HEK293 (cell line): ENCODE measurements around the gene GMIP.

Experiments used
- CTCF ChIA-PET: fragments of 350-600 bp; formaldehyde crosslinking; extraction: SDS; loops from one replicate; lab custom pipeline; 2021; ENCODE audit warnings: antibody characterized with exemption; lab: Yijun Ruan, JAX
- POLR2A ChIA-PET: fragments of 300-600 bp; formaldehyde crosslinking; extraction: SDS; loops from one replicate; lab custom pipeline; 2020; ENCODE audit warnings: antibody characterized with exemption, inconsistent platforms; lab: Yijun Ruan, JAX
- H3K27ac ChIP-seq: fragments of 200-500 bp; sonication (Bioruptor generic); 2 replicates; pipeline ENCODE4 v1.5.1; 2014; ENCODE audit warnings: low read depth, low read length, control low read depth, inconsistent platforms; ENCODE audit errors: extremely low read depth
- H3K36me3 ChIP-seq, 2 experiments: fragments of 200-500 bp in 1 of 2; sonication (Bioruptor generic) in 1 of 2; 1 replicate in 1 of 2; 2 replicates in 1 of 2; pipeline ENCODE4 v1.5.1; 2014 to 2017; ENCODE audit warnings: inconsistent platforms in 2 of 2, low read length in 2 of 2; ENCODE audit not compliant: control insufficient read depth in 2 of 2, insufficient read depth in 1 of 2
- H3K4me1 ChIP-seq: fragments of 200-500 bp; sonication (Bioruptor generic); 2 replicates; pipeline ENCODE4 v1.5.1; 2014; ENCODE audit warnings: mild to moderate bottlenecking, low read length, inconsistent platforms; ENCODE audit not compliant: control insufficient read depth, insufficient read depth
- H3K4me3 ChIP-seq: 2 replicates; pipeline ENCODE4 v1.5.1; 2011; ENCODE audit warnings: low read depth, mild to moderate bottlenecking, control low read depth, low read length, moderate library complexity
- H3K9me3 ChIP-seq: fragments of 200-500 bp; sonication (Bioruptor generic); 2 replicates; pipeline ENCODE4 v1.5.1; 2014; ENCODE audit warnings: low read depth, low read length, inconsistent platforms; ENCODE audit not compliant: control insufficient read depth, insufficient read depth
- GLIS1 ChIP-seq: fragments of 450-650 bp; formaldehyde crosslinking; IDR thresholded peaks from 2 replicates; pipeline ENCODE4 v1.5.1; 2016; ENCODE audit warnings: missing biosample characterization, missing genetic modification characterization
- KLF10 ChIP-seq: fragments of 450-650 bp; IDR thresholded peaks from 2 replicates; pipeline ENCODE4 v1.5.1; 2018; ENCODE audit warnings: missing biosample characterization, mild to moderate bottlenecking, missing genetic modification characterization
- REPIN1 ChIP-seq: fragments of 450-650 bp; formaldehyde crosslinking; IDR thresholded peaks from 2 replicates; pipeline ENCODE4 v1.5.1; 2017; ENCODE audit warnings: missing biosample characterization, missing genetic modification characterization, low read depth
- SALL2 ChIP-seq: fragments of 450-650 bp; formaldehyde crosslinking; IDR thresholded peaks from 2 replicates; pipeline ENCODE4 v1.5.0; 2017; ENCODE audit warnings: missing biosample characterization, mild to moderate bottlenecking, missing genetic modification characterization, borderline replicate concordance
- SETDB1 ChIP-seq: IDR thresholded peaks from one replicate; pipeline ENCODE4 v1.6.1; 2017; ENCODE audit warnings: mild to moderate bottlenecking, low read length, moderate library complexity, mixed read lengths; ENCODE audit not compliant: insufficient read length
- SP2 ChIP-seq: fragments of 450-650 bp; formaldehyde crosslinking; IDR thresholded peaks from 2 replicates; pipeline ENCODE4 v1.5.1; 2016; ENCODE audit warnings: missing biosample characterization, missing genetic modification characterization
- ZBTB21 ChIP-seq: fragments of 450-650 bp; formaldehyde crosslinking; IDR thresholded peaks from 2 replicates; pipeline ENCODE4 v1.5.1; 2017; ENCODE audit warnings: missing biosample characterization, missing genetic modification characterization
- ZFHX2 ChIP-seq: fragments of 450-650 bp; formaldehyde crosslinking; conservative IDR thresholded peaks from 2 replicates; pipeline ENCODE4 v1.5.1; 2016; ENCODE audit warnings: missing biosample characterization, missing genetic modification characterization
- ZNF248 ChIP-seq: fragments of 450-650 bp; formaldehyde crosslinking; IDR thresholded peaks from 2 replicates; pipeline ENCODE4 v1.5.1; 2017; ENCODE audit warnings: missing biosample characterization, missing genetic modification characterization
- ZNF311 ChIP-seq: fragments of 450-650 bp; formaldehyde crosslinking; IDR thresholded peaks from 2 replicates; pipeline ENCODE4 v1.5.1; 2017; ENCODE audit warnings: missing biosample characterization, missing genetic modification characterization, borderline replicate concordance
- ZNF341 ChIP-seq: fragments of 450-650 bp; formaldehyde crosslinking; IDR thresholded peaks from 2 replicates; pipeline ENCODE4; 2016; ENCODE audit warnings: low read depth, missing biosample characterization, missing genetic modification characterization
- ZNF416 ChIP-seq: fragments of 450-650 bp; formaldehyde crosslinking; IDR thresholded peaks from 2 replicates; pipeline ENCODE4 v1.5.1; 2016; ENCODE audit warnings: missing biosample characterization, missing genetic modification characterization
- ZNF777 ChIP-seq: fragments of 450-650 bp; formaldehyde crosslinking; IDR thresholded peaks from 2 replicates; pipeline ENCODE4 v1.5.1; 2017; ENCODE audit warnings: missing biosample characterization, missing genetic modification characterization, borderline replicate concordance
- ZNF792 ChIP-seq: fragments of 450-650 bp; formaldehyde crosslinking; IDR thresholded peaks from 2 replicates; pipeline ENCODE4 v1.5.1; 2016; ENCODE audit warnings: missing biosample characterization, missing genetic modification characterization
- ZSCAN30 ChIP-seq: fragments of 450-650 bp; IDR thresholded peaks from 2 replicates; pipeline ENCODE4 v1.5.1; 2018; ENCODE audit warnings: missing biosample characterization, mild to moderate bottlenecking, missing genetic modification characterization, moderate library complexity
- TF ChIP-seq, protein P1 (sequence below): fragments of 450-650 bp; formaldehyde crosslinking; IDR thresholded peaks from 2 replicates; pipeline ENCODE4 v1.5.1; 2016; ENCODE audit warnings: missing biosample characterization, missing genetic modification characterization, borderline replicate concordance
- TF ChIP-seq, protein P2 (sequence below): sonication (generic); formaldehyde crosslinking; IDR thresholded peaks from 2 replicates; pipeline ENCODE4 v1.8.1; 2022; ENCODE audit warnings: mild to moderate bottlenecking, moderate library complexity, missing genetic modification reagents
- TF ChIP-seq, protein P3 (sequence below): fragments of 450-650 bp; formaldehyde crosslinking; IDR thresholded peaks from 2 replicates; pipeline ENCODE4 v1.5.1; 2017; ENCODE audit warnings: missing biosample characterization, missing genetic modification characterization
- TF ChIP-seq, protein P4 (sequence below): fragments of 450-650 bp; formaldehyde crosslinking; IDR thresholded peaks from 2 replicates; pipeline ENCODE4 v1.5.1; 2017; ENCODE audit warnings: missing biosample characterization, missing genetic modification characterization
- TF ChIP-seq, protein P5 (sequence below): fragments of 450-650 bp; formaldehyde crosslinking; IDR thresholded peaks from 2 replicates; pipeline ENCODE4 v1.5.1; 2016; ENCODE audit warnings: missing biosample characterization, missing genetic modification characterization

Gene GMIP

DNA sequence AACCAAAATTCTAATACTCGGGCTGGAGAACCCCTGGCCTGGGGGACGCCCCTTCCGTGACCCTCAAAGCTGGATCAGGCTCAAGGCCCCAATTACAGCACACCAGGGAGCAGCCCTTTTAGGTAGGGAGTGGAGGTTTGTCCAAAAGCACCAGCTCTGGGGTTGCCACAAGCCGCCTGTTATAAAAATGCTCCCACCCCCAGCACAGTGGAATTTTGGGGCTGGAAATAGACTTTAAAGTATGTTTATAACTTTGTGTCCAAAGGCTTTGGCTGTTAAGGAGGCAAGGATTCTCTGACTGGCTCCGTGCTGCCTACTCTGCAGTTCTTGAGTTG is 564 bp upstream of the GMIP start:
- Histone ChIP-seq H3K4me1 (no peaks in the 10 kb centered on the region), H3K27ac (no peak overlapping the region)
- no peak for TF ChIP-seq KLF10
- TF ChIP-seq SETDB1: no peak
- TF ChIP-seq, protein P1, sequence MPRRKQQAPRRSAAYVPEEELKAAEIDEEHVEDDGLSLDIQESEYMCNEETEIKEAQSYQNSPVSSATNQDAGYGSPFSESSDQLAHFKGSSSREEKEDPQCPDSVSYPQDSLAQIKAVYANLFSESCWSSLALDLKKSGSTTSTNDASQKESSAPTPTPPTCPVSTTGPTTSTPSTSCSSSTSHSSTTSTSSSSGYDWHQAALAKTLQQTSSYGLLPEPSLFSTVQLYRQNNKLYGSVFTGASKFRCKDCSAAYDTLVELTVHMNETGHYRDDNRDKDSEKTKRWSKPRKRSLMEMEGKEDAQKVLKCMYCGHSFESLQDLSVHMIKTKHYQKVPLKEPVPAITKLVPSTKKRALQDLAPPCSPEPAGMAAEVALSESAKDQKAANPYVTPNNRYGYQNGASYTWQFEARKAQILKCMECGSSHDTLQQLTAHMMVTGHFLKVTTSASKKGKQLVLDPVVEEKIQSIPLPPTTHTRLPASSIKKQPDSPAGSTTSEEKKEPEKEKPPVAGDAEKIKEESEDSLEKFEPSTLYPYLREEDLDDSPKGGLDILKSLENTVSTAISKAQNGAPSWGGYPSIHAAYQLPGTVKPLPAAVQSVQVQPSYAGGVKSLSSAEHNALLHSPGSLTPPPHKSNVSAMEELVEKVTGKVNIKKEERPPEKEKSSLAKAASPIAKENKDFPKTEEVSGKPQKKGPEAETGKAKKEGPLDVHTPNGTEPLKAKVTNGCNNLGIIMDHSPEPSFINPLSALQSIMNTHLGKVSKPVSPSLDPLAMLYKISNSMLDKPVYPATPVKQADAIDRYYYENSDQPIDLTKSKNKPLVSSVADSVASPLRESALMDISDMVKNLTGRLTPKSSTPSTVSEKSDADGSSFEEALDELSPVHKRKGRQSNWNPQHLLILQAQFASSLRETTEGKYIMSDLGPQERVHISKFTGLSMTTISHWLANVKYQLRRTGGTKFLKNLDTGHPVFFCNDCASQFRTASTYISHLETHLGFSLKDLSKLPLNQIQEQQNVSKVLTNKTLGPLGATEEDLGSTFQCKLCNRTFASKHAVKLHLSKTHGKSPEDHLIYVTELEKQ: no peak
- TF ChIP-seq REPIN1: no peak
- no peak for TF ChIP-seq ZSCAN30 (tag by site-specific recombination)
- TF ChIP-seq ZNF777: no peak
- no peak for TF ChIP-seq ZBTB21
- TF ChIP-seq ZNF416 (tag by site-specific recombination): no peak
- TF ChIP-seq, protein P2, sequence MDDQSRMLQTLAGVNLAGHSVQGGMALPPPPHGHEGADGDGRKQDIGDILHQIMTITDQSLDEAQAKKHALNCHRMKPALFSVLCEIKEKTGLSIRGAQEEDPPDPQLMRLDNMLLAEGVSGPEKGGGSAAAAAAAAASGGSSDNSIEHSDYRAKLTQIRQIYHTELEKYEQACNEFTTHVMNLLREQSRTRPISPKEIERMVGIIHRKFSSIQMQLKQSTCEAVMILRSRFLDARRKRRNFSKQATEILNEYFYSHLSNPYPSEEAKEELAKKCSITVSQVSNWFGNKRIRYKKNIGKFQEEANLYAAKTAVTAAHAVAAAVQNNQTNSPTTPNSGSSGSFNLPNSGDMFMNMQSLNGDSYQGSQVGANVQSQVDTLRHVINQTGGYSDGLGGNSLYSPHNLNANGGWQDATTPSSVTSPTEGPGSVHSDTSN (CRISPR knock-in tag): no peak
- TF ChIP-seq ZNF341: no peak
- no peak for TF ChIP-seq ZNF248 (tag by site-specific recombination)
- no peak for TF ChIP-seq ZNF792
- no peak for TF ChIP-seq ZNF311
- TF ChIP-seq, all 188 proteins: peak for 0
- ChIA-PET POLR2A (no interaction called here), CTCF (interaction anchor here (0.7 to 2.5 kb wide), 13 partner anchors 8 to 153 kb away, joined by 3 to 47 read pairs (median 4); no protein-coding TSS in a partner anchor)
- Histone ChIP-seq H3K4me3 (no peak overlapping the region), H3K9me3 (no peaks in the 10 kb centered on the region), H3K36me3 (peaks cover 9 to 45% of the 10 kb centered on the region in 2 experiments; a peak in 2 of 3 replicates)

DNA sequence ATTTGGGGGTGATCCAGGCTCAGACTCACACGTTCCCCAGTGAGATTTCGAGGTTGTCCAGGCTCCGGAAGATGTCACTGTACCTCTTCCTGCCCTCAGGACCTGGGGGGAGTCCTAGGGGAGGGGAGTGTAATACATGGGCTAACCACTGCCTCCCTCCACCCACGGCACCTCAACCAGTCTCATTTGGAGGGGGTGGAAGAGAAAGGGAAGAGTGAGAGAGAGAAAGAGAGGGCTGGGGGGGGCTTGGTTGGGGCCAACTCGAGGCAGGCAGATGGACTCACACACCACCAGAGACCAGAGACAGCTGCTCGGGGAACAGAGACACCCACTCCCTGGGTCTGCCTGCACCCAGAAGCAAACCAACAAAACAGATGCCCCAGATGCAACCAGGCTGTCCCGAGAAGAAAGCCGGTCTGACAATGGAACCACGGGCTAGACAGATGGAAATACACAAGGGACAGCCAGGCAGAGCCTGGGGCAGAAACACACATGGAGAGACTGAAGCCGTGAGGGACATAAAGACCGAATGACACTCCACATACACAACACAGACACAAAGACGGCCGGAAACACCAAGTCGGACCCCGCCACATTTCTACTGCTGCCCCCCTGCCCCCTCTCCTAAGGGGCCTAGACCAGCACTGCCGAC is 825 bp downstream of the GMIP start:
- H3K36me3 ChIP-seq: peaks cover 0 to 41% of the 10 kb centered on the region in 2 experiments; a peak in 2 of 3 replicates
- TF ChIP-seq, protein P3, sequence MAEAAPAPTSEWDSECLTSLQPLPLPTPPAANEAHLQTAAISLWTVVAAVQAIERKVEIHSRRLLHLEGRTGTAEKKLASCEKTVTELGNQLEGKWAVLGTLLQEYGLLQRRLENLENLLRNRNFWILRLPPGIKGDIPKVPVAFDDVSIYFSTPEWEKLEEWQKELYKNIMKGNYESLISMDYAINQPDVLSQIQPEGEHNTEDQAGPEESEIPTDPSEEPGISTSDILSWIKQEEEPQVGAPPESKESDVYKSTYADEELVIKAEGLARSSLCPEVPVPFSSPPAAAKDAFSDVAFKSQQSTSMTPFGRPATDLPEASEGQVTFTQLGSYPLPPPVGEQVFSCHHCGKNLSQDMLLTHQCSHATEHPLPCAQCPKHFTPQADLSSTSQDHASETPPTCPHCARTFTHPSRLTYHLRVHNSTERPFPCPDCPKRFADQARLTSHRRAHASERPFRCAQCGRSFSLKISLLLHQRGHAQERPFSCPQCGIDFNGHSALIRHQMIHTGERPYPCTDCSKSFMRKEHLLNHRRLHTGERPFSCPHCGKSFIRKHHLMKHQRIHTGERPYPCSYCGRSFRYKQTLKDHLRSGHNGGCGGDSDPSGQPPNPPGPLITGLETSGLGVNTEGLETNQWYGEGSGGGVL (tag by site-specific recombination): peak; percentile 76
- TF ChIP-seq GLIS1 (no peak), SP2 (tag by site-specific recombination) (no peak), ZFHX2 (peak; percentile 44; the same call in 1 of the 2 replicates), SALL2 (tag by site-specific recombination) (no peak)
- TF ChIP-seq, protein P4, sequence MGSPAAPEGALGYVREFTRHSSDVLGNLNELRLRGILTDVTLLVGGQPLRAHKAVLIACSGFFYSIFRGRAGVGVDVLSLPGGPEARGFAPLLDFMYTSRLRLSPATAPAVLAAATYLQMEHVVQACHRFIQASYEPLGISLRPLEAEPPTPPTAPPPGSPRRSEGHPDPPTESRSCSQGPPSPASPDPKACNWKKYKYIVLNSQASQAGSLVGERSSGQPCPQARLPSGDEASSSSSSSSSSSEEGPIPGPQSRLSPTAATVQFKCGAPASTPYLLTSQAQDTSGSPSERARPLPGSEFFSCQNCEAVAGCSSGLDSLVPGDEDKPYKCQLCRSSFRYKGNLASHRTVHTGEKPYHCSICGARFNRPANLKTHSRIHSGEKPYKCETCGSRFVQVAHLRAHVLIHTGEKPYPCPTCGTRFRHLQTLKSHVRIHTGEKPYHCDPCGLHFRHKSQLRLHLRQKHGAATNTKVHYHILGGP: no peak
- TF ChIP-seq, protein P5, sequence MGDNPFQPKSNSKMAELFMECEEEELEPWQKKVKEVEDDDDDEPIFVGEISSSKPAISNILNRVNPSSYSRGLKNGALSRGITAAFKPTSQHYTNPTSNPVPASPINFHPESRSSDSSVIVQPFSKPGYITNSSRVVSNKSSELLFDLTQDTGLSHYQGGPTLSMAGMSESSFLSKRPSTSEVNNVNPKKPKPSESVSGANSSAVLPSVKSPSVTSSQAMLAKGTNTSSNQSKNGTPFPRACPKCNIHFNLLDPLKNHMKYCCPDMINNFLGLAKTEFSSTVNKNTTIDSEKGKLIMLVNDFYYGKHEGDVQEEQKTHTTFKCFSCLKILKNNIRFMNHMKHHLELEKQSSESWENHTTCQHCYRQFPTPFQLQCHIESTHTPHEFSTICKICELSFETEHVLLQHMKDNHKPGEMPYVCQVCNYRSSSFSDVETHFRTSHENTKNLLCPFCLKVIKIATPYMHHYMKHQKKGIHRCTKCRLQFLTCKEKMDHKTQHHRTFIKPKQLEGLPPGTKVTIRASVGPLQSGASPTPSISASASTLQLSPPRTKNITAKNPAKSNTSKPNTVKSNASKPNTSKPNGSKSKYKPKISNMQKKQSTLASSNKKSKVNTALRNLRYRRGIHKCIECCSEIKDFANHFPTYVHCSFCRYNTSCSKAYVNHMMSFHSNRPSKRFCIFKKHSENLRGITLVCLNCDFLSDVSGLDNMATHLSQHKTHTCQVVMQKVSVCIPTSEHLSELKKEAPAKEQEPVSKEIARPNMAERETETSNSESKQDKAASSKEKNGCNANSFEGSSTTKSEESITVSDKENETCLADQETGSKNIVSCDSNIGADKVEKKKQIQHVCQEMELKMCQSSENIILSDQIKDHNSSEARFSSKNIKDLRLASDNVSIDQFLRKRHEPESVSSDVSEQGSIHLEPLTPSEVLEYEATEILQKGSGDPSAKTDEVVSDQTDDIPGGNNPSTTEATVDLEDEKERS (tag by site-specific recombination): no peak
- peak overlapping the region; percentile 81 for H3K4me3 ChIP-seq
- POLR2A ChIA-PET: no interaction called here
- CTCF ChIA-PET: no interaction called here
- peak overlapping the region; percentile 46; the same call in 1 of the 2 replicates for H3K27ac ChIP-seq
- H3K9me3 ChIP-seq: no peaks in the 10 kb centered on the region
- no peaks in the 10 kb centered on the region for H3K4me1 ChIP-seq
